HEK293 (cell line): ENCODE results near the gene CFAP157.
A peak's percentile ranks its signal among the peaks of the same experiment; 100 is the strongest.
"Not testable (repeated sequence)": the region's sequence is repeated elsewhere in the genome, so short reads cannot be mapped to it uniquely, and the experiment has no call there.

Source experiments
- CTCF ChIA-PET: fragments of 350-600 bp; formaldehyde crosslinking; extraction: SDS; loops from one replicate; lab custom pipeline; 2021; ENCODE audit warnings: antibody characterized with exemption; lab: Yijun Ruan, JAX
- POLR2A ChIA-PET: fragments of 300-600 bp; formaldehyde crosslinking; extraction: SDS; loops from one replicate; lab custom pipeline; 2020; ENCODE audit warnings: antibody characterized with exemption, inconsistent platforms; lab: Yijun Ruan, JAX
- H3K27ac ChIP-seq: fragments of 200-500 bp; sonication (Bioruptor generic); 2 replicates; pipeline ENCODE4 v1.5.1; 2014; ENCODE audit warnings: low read depth, low read length, control low read depth, inconsistent platforms; ENCODE audit errors: extremely low read depth
- H3K36me3 ChIP-seq, 2 experiments: fragments of 200-500 bp in 1 of 2; sonication (Bioruptor generic) in 1 of 2; 1 replicate in 1 of 2; 2 replicates in 1 of 2; pipeline ENCODE4 v1.5.1; 2014 to 2017; ENCODE audit warnings: inconsistent platforms in 2 of 2, low read length in 2 of 2; ENCODE audit not compliant: control insufficient read depth in 2 of 2, insufficient read depth in 1 of 2
- H3K4me1 ChIP-seq: fragments of 200-500 bp; sonication (Bioruptor generic); 2 replicates; pipeline ENCODE4 v1.5.1; 2014; ENCODE audit warnings: mild to moderate bottlenecking, low read length, inconsistent platforms; ENCODE audit not compliant: control insufficient read depth, insufficient read depth
- H3K4me3 ChIP-seq: 2 replicates; pipeline ENCODE4 v1.5.1; 2011; ENCODE audit warnings: low read depth, mild to moderate bottlenecking, control low read depth, low read length, moderate library complexity
- H3K9me3 ChIP-seq: fragments of 200-500 bp; sonication (Bioruptor generic); 2 replicates; pipeline ENCODE4 v1.5.1; 2014; ENCODE audit warnings: low read depth, low read length, inconsistent platforms; ENCODE audit not compliant: control insufficient read depth, insufficient read depth
- EGR2 ChIP-seq: fragments of 450-650 bp; formaldehyde crosslinking; IDR thresholded peaks from 2 replicates; pipeline ENCODE4 v1.5.1; 2016; ENCODE audit warnings: low read depth, missing biosample characterization, missing genetic modification characterization
- GLI4 ChIP-seq: fragments of 450-650 bp; formaldehyde crosslinking; IDR thresholded peaks from 2 replicates; pipeline ENCODE4 v1.5.1; 2016; ENCODE audit warnings: missing biosample characterization, missing genetic modification characterization
- GLIS2 ChIP-seq: fragments of 450-650 bp; formaldehyde crosslinking; IDR thresholded peaks from 2 replicates; pipeline ENCODE4 v1.5.1; 2016; ENCODE audit warnings: missing biosample characterization, missing genetic modification characterization
- HOXA7 ChIP-seq: sonication (generic); formaldehyde crosslinking; IDR thresholded peaks from 2 replicates; pipeline ENCODE4 v1.8.1; 2022; ENCODE audit warnings: missing genetic modification reagents, borderline replicate concordance
- KLF9 ChIP-seq: fragments of 450-650 bp; formaldehyde crosslinking; IDR thresholded peaks from 2 replicates; pipeline ENCODE4 v1.5.1; 2016; ENCODE audit warnings: missing biosample characterization, missing genetic modification characterization, low read depth
- MZF1 ChIP-seq: fragments of 450-650 bp; formaldehyde crosslinking; IDR thresholded peaks from 2 replicates; pipeline ENCODE4 v1.5.1; 2017; ENCODE audit warnings: missing biosample characterization, missing genetic modification characterization, borderline replicate concordance
- OSR2 ChIP-seq: fragments of 450-650 bp; formaldehyde crosslinking; IDR thresholded peaks from 2 replicates; pipeline ENCODE4 v1.5.1; 2016; ENCODE audit warnings: missing biosample characterization, missing genetic modification characterization
- PRDM1 ChIP-seq: fragments of 450-650 bp; formaldehyde crosslinking; IDR thresholded peaks from 2 replicates; pipeline ENCODE4; 2016; ENCODE audit warnings: missing biosample characterization, missing genetic modification characterization
- SALL2 ChIP-seq: fragments of 450-650 bp; formaldehyde crosslinking; IDR thresholded peaks from 2 replicates; pipeline ENCODE4 v1.5.0; 2017; ENCODE audit warnings: missing biosample characterization, mild to moderate bottlenecking, missing genetic modification characterization, borderline replicate concordance
- ZBTB1 ChIP-seq: fragments of 450-650 bp; formaldehyde crosslinking; IDR thresholded peaks from 2 replicates; pipeline ENCODE4 v1.5.1; 2016; ENCODE audit warnings: missing biosample characterization, missing genetic modification characterization
- ZBTB17 ChIP-seq: fragments of 450-650 bp; formaldehyde crosslinking; IDR thresholded peaks from 2 replicates; pipeline ENCODE4 v1.5.1; 2016; ENCODE audit warnings: missing biosample characterization, missing genetic modification characterization
- ZFHX2 ChIP-seq: fragments of 450-650 bp; formaldehyde crosslinking; conservative IDR thresholded peaks from 2 replicates; pipeline ENCODE4 v1.5.1; 2016; ENCODE audit warnings: missing biosample characterization, missing genetic modification characterization
- ZFP37 ChIP-seq: fragments of 450-650 bp; formaldehyde crosslinking; IDR thresholded peaks from 2 replicates; pipeline ENCODE4 v1.5.1; 2016; ENCODE audit warnings: missing biosample characterization, missing genetic modification characterization
- ZNF112 ChIP-seq: fragments of 450-650 bp; formaldehyde crosslinking; IDR thresholded peaks from 2 replicates; pipeline ENCODE4 v1.5.0; 2017; ENCODE audit warnings: missing biosample characterization, missing genetic modification characterization
- ZNF175 ChIP-seq: fragments of 450-650 bp; formaldehyde crosslinking; IDR thresholded peaks from 2 replicates; pipeline ENCODE4 v1.5.1; 2016; ENCODE audit warnings: missing biosample characterization, missing genetic modification characterization
- ZNF19 ChIP-seq: fragments of 450-650 bp; formaldehyde crosslinking; IDR thresholded peaks from 2 replicates; pipeline ENCODE4; 2016; ENCODE audit warnings: missing biosample characterization, missing genetic modification characterization, low read depth
- ZNF214 ChIP-seq: fragments of 450-650 bp; formaldehyde crosslinking; IDR thresholded peaks from 2 replicates; pipeline ENCODE4 v1.5.1; 2017; ENCODE audit warnings: missing biosample characterization, mild to moderate bottlenecking, missing genetic modification characterization, borderline replicate concordance
- ZNF248 ChIP-seq: fragments of 450-650 bp; formaldehyde crosslinking; IDR thresholded peaks from 2 replicates; pipeline ENCODE4 v1.5.1; 2017; ENCODE audit warnings: missing biosample characterization, missing genetic modification characterization
- ZNF350 ChIP-seq: fragments of 450-650 bp; formaldehyde crosslinking; IDR thresholded peaks from 2 replicates; pipeline ENCODE4 v1.5.0; 2017; ENCODE audit warnings: missing biosample characterization, mild to moderate bottlenecking, missing genetic modification characterization
- ZNF354C ChIP-seq: fragments of 450-650 bp; formaldehyde crosslinking; IDR thresholded peaks from 2 replicates; pipeline ENCODE4 v1.5.1; 2016; ENCODE audit warnings: missing biosample characterization, missing genetic modification characterization, low read depth, borderline replicate concordance
- ZNF585B ChIP-seq: fragments of 450-650 bp; formaldehyde crosslinking; IDR thresholded peaks from 2 replicates; pipeline ENCODE4 v1.5.1; 2016; ENCODE audit warnings: missing biosample characterization, missing genetic modification characterization
- ZNF600 ChIP-seq: fragments of 450-650 bp; formaldehyde crosslinking; IDR thresholded peaks from 2 replicates; pipeline ENCODE4 v1.5.1; 2016; ENCODE audit warnings: missing biosample characterization, missing genetic modification characterization
- ZNF707 ChIP-seq: fragments of 450-650 bp; formaldehyde crosslinking; IDR thresholded peaks from 2 replicates; pipeline ENCODE4 v1.5.1; 2016; ENCODE audit warnings: missing biosample characterization, missing genetic modification characterization
- ZNF747 ChIP-seq: fragments of 450-650 bp; formaldehyde crosslinking; IDR thresholded peaks from 2 replicates; pipeline ENCODE4 v1.5.1; 2016; ENCODE audit warnings: missing biosample characterization, missing genetic modification characterization
- ZNF76 ChIP-seq: fragments of 450-650 bp; formaldehyde crosslinking; IDR thresholded peaks from 2 replicates; pipeline ENCODE4; 2016; ENCODE audit warnings: low read depth, missing biosample characterization, missing genetic modification characterization, borderline replicate concordance
- ZNF768 ChIP-seq: fragments of 450-650 bp; formaldehyde crosslinking; IDR thresholded peaks from 2 replicates; pipeline ENCODE4 v1.5.1; 2018; ENCODE audit warnings: missing biosample characterization, mild to moderate bottlenecking, missing genetic modification characterization
- ZNF776 ChIP-seq: fragments of 450-650 bp; formaldehyde crosslinking; IDR thresholded peaks from 2 replicates; pipeline ENCODE4 v1.5.0; 2017; ENCODE audit warnings: missing biosample characterization, missing genetic modification characterization, borderline replicate concordance
- ZNF792 ChIP-seq: fragments of 450-650 bp; formaldehyde crosslinking; IDR thresholded peaks from 2 replicates; pipeline ENCODE4 v1.5.1; 2016; ENCODE audit warnings: missing biosample characterization, missing genetic modification characterization
- TF ChIP-seq, protein P1 (sequence below): fragments of 450-650 bp; formaldehyde crosslinking; IDR thresholded peaks from 2 replicates; pipeline ENCODE4 v1.5.1; 2016; ENCODE audit warnings: missing biosample characterization, missing genetic modification characterization

The CFAP157 gene

GRCh38 chr9:127756233-127756632 is 49.4 kb downstream of the CFAP157 start:
- CTCF ChIA-PET: interaction anchor here (1.2 to 1.6 kb wide), 4 partner anchors 9 to 165 kb away, joined by 3 to 4 read pairs (median 4); partner anchors contain the start of gene CDK9
- no peaks in the 10 kb centered on the region for H3K36me3 ChIP-seq
- TF ChIP-seq PRDM1 (tag by site-specific recombination) (no peak), ZNF600 (no peak), ZNF768 (tag by site-specific recombination) (peak; percentile 64; the same call in 1 of the 2 replicates), ZNF248 (no peak), ZNF350 (tag by site-specific recombination) (no peak), ZBTB17 (no peak), ZNF707 (tag by site-specific recombination) (no peak), SALL2 (tag by site-specific recombination) (no peak)
- TF ChIP-seq, all 188 proteins: peak for 1
- 0 out of 2 replicates have a peak, but pooled peaks cover 2% of the 10 kb centered on the region for H3K4me1 ChIP-seq
- no peak overlapping the region for H3K4me3 ChIP-seq
- H3K9me3 ChIP-seq: no peaks in the 10 kb centered on the region
- H3K27ac ChIP-seq: no peak overlapping the region
- POLR2A ChIA-PET: interaction anchor here (0.6 to 1.2 kb wide), 2 partner anchors 15 to 158 kb away, joined by 5 to 6 read pairs; no protein-coding TSS in a partner anchor

DNA sequence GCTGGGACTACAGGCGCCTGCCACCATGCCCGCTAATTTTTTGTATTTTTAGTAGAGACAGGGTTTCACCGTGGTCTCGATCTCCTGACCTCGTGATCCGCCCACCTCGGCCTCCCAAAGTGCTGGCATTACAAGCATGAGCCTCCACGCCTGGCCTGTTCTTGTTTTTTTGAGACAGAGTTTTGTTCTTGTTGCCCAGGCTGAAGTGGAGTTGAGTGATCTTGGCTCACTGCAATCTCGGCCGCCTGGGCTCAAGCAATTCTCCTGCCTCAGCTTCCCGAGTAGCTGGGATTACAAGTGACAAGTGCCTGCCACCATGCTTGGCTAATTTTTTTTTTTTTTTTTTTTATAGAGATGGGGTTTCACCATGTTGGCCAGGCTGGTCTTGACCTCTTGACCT is 50.0 kb downstream of the CFAP157 start:
- H3K4me1 ChIP-seq, POLR2A ChIA-PET, H3K9me3 ChIP-seq, H3K36me3 ChIP-seq, H3K27ac ChIP-seq, H3K4me3 ChIP-seq: not testable (repeated sequence)
- CTCF ChIA-PET: interaction anchor here (0.7 to 1.6 kb wide), 5 partner anchors 9 to 164 kb away, joined by 3 to 4 read pairs (median 4); partner anchors contain the start of gene CDK9

DNA sequence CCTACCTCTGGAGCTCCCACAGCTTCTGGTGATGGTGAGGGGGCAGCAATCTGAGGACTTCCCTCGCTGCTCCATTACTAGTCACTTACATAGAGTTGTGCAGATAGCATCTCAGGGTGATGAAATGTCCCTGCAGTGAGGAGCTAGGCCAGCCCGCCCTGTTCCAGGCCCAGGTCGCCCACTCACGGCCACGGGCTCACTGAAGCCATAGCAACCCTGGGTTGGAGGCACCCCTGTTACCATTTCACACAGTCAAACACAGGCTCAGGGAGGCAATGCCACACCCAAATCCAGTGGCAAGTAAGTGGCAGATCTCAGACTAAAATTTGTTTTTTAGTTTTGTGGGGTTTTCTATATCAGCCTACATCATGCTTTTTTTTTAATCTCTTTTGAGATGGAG is 52.1 kb downstream of the CFAP157 start:
- ChIA-PET CTCF (interaction anchor here (1.6 to 1.7 kb wide), 2 partner anchors 9 to 26 kb away, joined by 4 to 5 read pairs; no protein-coding TSS in a partner anchor), POLR2A (no interaction called here)
- Histone ChIP-seq H3K4me3 (no peak overlapping the region), H3K36me3 (no peaks in the 10 kb centered on the region), H3K9me3 (no peaks in the 10 kb centered on the region), H3K4me1 (0 out of 2 replicates have a peak, but pooled peaks cover 2% of the 10 kb centered on the region), H3K27ac (no peak overlapping the region)
- TF ChIP-seq OSR2 (tag by site-specific recombination) (no peak), ZNF175 (tag by site-specific recombination) (no peak), EGR2 (tag by site-specific recombination) (peak; percentile 36), ZNF747 (tag by site-specific recombination) (no peak), ZNF214 (tag by site-specific recombination) (no peak), ZFHX2 (tag by site-specific recombination) (peak; percentile 79)
- TF ChIP-seq, protein P1, sequence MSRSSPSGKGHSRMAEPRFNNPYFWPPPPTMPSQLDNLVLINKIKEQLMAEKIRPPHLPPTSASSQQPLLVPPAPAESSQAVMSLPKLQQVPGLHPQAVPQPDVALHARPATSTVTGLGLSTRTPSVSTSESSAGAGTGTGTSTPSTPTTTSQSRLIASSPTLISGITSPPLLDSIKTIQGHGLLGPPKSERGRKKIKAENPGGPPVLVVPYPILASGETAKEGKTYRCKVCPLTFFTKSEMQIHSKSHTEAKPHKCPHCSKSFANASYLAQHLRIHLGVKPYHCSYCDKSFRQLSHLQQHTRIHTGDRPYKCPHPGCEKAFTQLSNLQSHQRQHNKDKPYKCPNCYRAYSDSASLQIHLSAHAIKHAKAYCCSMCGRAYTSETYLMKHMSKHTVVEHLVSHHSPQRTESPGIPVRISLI (tag by site-specific recombination): no peak

GRCh38 chr9:127761061-127761460 is 54.3 kb downstream of the CFAP157 start:
- no peaks in the 10 kb centered on the region for H3K4me1 ChIP-seq
- no peaks in the 10 kb centered on the region for H3K36me3 ChIP-seq
- no peak overlapping the region for H3K27ac ChIP-seq
- no peak overlapping the region for H3K4me3 ChIP-seq
- ChIA-PET CTCF (interaction anchor here (0.6 to 0.7 kb wide), 2 partner anchors 26 to 266 kb away, joined by 3 read pairs; partner anchors contain the start of gene TOR2A), POLR2A (interaction anchor here (2.1 kb wide), 1 partner anchor 10 kb away, joined by 7 read pairs; no protein-coding TSS in a partner anchor)
- TF ChIP-seq ZNF792 (tag by site-specific recombination): no peak
- TF ChIP-seq GLI4 (tag by site-specific recombination): no peak
- no peak for TF ChIP-seq ZFP37
- TF ChIP-seq ZNF76 (tag by site-specific recombination): no peak
- TF ChIP-seq MZF1 (tag by site-specific recombination): no peak
- no peak for TF ChIP-seq ZNF354C (tag by site-specific recombination)
- no peak for TF ChIP-seq GLIS2 (tag by site-specific recombination)
- TF ChIP-seq HOXA7: no peak
- no peak for TF ChIP-seq ZNF112 (tag by site-specific recombination)
- no peak for TF ChIP-seq KLF9 (tag by site-specific recombination)
- TF ChIP-seq ZNF585B: no peak
- no peak for TF ChIP-seq ZBTB1
- TF ChIP-seq ZNF776 (tag by site-specific recombination): no peak
- no peak for TF ChIP-seq ZNF19 (tag by site-specific recombination)
- H3K9me3 ChIP-seq: no peaks in the 10 kb centered on the region
